GM19193 (cell line): ENCODE data around the gene FAM3A.
A peak's percentile ranks its signal among the peaks of the same experiment; 100 is the strongest.

Experiments used
- POLR2A ChIP-seq: IDR thresholded peaks from 4 replicates; pipeline ENCODE4 v1.6.1; 2011; ENCODE audit not compliant: insufficient read depth, insufficient read length; ENCODE audit errors: extremely low read depth

Gene FAM3A, protein sequence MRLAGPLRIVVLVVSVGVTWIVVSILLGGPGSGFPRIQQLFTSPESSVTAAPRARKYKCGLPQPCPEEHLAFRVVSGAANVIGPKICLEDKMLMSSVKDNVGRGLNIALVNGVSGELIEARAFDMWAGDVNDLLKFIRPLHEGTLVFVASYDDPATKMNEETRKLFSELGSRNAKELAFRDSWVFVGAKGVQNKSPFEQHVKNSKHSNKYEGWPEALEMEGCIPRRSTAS

DNA sequence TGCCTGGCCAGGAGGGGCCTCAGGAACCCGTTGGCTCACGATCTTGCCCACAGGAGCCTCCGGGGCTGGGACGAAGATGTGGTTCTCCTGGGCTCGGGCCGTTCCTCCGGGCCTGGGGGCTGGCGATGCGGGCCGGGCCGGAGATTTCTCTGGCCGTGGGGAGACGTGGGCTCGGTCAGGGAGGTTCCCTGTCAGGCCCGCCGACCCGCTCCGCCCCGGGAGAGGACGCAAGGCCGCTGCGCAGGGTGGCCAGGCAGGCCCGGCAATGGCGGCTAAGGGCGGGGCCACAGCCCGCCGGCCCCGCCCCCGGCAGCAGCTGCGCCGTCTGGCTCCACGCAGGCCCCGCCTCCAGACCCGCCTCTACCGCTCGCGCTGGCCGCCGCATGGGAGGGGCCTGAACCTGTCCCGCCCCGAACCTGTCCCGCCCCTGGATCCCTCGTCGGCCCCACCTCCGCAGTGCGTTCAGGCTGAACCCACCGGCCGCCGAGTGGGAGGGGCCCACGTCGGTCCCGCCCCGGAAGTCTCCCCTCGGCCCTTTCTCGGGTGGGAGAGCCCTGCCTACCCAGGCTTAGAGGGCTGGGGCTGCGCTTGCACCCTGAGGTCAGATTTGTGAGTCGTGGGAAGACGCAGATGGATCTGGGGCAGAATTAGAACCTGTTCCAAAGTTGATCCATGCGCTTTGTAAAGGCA, at the start of gene FAM3A:
Gene FAM3A (minus strand): TSS at position 267 of the 690 bp plus-strand sequence. CDS start 460 bp downstream, outside the sequence.
- peak; percentile 77 for TF ChIP-seq POLR2A

DNA sequence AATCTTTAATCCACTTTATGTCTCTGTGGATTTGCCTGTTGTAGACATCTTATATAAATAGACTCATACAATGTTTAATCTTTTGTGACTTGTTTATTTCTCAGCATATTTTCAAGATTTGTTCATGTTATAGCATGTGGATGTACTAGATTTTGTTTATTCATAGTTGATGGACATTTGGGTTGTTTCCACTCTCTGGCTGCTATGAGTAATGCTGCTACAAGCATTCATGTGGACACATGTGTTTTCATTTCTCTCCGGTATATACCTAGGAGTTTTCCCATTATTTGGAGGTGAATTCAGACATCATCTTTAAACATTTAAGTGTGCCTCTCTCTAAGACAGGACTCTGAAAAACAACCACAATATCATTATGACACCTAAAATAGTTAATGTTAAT, 33.7 kb upstream of the FAM3A start:
- TF ChIP-seq POLR2A: no peak

DNA sequence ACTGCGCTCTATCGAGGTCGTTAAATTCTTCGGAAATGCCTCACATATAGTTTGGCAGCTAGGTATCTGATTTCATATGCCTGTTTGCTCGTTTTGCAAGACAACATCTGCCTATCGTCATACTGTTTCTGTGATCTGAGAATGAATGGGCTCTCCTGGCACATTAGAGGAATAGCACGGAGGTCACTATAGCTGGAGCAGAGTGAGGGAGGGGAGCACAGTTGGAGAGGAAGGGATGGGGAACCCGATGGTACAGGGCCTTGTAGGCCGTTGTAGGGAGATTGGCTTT, 31.9 kb upstream of the FAM3A start:
- TF ChIP-seq POLR2A: no peak

DNA sequence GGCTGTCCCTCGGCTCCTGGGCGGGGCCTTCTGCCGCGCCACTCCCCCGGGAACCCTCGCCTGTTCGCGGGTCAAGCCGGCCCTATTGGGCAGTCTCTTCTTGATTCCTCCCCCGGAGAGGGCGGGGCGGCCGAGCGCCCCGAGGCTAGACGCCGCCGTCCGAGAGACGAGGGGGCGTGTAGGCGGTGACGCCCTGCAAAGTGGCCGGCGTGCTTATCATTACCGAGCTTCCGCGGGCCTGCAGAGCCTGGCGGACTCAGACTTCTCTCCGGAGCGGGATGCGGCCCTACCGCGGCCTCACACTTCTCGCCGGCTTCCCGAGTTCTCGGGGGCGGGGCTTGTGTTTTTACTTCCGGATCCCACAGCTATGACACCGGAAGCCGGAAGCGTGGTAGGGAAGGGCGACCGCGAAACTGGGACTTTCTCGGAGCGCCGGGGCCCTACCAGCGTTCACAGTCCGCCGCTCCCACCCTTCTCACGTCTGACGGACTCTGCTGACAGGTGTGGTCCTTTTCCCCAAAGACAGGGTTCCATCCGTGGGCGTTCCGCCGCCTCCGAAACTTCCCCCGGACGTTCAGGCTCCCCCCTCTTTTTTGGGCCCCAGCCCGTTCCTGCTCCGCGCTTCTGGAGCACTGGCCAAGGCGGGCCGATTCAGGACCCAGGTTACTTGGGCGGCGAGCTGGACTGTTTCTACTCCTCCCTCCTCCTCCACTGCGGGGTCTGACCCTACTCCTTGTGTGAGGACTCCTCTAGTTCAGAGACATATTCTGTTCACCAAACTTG, 31.4 kb upstream of the FAM3A start, which contains the start of gene IKBKG:
Gene IKBKG (plus strand): TSS at position 376 of the 783 bp plus-strand sequence. CDS start 4,383 bp downstream, outside the sequence.
- peak; percentile 76 for TF ChIP-seq POLR2A

DNA sequence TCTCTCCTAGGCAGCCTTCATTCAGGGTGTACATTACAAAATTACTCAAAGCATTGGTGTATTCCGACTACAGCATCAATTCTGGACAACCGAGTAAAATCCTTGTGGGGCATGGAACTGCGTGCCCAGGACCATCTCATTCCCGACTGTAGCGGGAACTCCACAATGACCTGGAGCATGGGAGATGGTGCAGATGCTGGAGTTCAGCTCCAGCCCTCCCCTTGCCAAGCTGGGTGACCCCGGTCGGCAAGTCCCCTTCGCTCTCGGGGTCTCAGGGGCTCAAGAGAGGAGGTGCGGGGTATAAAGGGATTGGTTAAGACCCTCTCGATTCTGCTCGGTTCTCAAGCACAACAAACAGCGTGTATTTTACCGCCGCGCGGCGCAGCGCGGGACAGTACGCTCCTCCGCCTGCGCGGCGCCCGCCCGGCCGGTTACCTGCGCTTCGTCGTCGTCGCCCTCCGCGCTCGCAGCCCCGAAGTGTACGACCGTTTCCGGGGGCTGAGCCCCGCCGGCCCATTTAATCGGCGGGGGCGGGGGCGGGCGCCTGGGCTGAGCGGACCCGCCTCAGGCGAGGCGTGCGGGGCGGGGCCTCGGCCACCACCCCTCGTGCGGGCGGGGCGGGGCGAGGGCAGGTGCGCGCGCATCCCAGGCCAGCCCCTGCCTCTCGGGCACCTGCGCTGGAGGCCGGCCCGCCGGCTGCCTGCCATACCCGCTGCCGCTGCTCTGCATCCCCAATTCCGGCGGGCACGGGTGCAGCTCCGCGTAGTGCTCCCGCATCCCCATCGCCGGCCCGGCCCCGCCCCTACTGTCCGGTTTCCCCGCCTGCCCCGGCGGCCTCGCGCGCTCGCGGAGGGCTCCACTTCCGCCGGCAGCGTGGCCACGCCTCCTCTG, 30.6 kb upstream of the FAM3A start, which contains the start of gene G6PD:
Gene G6PD (minus strand): TSS at position 493 of the 891 bp plus-strand sequence. CDS start 691 bp downstream, outside the sequence.
- peak; percentile 69 for TF ChIP-seq POLR2A

DNA sequence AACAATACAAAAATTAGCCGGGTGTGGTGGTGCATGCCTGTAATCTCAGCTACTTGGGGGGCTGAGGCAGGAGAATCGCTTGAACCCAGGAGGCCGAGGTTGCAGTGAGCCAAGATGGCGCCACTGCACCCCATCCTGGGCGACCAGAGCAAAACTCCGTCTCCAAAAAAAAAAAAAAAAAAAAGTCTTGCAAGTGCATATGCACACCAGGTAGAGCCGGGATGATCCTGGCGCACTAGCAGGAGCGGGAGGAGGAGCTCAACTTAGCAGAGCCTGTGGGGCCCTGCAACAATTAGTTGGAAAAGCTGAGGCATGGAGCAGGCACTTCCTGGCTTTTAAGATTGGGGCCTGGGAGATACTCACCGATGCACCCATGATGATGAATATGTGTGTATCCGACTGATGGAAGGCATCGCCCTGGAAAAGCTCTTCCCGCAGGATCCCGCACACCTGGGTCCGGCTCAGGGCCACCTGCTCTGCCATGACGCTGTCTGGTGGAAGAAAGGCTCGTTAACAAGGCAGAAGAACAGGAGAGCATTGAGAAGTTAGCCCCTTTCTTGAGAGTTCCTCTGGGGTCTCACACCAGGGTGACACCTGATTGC, 29.7 kb upstream of the FAM3A start:
- no peak for TF ChIP-seq POLR2A

DNA sequence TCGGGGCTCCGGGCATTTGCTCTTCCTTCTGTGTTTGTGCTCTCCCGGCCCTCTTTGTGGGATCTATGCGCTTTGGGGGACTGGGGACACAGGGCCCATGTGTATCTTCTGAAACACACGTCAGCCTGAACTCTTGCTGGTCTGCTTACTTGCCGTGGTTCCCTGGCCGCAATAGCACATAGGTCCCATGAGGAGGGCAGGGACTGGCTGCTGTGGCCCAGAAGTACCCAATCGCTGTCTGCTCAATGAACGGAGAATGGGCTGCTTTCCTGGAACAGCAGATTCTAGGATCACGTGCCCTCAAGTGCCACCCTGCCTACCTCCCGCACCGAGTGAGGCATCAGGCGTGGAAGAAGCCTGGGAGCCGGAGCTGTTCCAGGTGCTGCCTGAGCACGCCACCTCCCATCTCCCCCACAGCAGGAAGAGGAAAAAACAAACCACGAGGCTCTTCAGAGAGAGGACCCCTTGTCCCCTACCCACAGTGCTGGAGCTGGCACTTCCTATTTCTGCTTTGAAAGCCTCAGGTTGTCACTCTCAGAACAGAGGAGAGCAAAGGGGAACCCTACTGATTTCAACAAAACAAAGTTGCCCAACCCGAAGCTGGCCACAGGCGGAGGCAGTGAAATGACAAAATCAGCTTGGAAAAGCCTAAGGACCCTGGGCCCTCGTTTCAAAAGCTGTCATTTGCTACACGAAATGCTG, 26.8 kb upstream of the FAM3A start:
- TF ChIP-seq POLR2A: no peak

DNA sequence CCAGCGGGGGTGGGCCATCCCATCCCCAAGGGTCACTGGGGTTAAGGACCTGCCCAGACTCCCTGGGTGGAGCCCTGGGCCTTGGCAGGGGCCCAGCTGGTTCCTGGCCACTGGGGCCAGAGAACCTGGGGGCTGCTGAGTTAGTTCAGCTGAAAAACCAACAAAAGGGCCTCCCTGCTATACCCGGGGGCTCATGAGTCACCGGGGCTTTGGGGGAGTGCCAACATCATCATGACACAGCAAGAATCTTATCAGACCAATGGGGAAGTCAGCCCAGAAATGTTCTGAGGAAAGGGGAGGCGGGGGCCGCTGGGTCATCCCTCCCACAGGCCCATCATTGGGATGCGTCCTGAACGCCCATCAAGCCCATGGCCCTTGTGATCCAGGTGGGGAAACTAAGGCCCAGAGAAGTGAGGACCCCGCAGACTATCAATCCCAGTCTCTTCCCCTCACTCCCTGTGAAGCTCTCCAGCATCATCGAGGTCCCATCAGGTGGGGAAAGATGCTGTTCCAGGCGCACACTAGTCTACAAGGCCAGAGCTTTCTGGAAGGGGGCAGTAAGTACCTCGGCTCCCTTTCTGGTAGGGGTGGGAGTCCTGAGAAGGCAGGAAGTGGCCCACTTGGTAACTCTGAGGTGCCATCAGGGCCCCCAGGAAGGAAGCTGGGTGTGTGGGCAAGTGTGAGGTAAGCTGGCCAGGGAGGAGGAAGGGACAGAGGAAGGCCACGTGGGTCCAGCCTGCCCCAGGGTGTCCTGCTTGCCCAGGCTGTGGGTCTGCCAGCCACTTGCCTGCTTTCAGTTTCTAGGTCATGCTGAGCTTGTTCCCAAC, 26.1 kb upstream of the FAM3A start:
- no peak for TF ChIP-seq POLR2A

DNA sequence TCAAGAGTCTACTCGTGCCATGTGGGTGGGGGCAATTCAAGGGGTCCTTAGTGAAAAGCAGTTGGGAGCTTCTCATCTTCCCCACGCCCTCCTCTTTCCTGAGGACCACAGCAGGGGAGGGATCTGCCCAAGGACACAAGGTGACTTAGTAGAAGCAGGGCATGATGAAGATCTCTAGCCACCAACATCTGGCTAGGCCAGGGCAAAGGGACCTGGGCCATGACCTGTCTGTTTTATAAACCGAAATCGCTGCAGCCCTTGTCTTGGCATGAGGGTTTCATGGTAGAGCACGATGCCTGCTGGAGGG, 25.5 kb upstream of the FAM3A start:
- TF ChIP-seq POLR2A: no peak

DNA sequence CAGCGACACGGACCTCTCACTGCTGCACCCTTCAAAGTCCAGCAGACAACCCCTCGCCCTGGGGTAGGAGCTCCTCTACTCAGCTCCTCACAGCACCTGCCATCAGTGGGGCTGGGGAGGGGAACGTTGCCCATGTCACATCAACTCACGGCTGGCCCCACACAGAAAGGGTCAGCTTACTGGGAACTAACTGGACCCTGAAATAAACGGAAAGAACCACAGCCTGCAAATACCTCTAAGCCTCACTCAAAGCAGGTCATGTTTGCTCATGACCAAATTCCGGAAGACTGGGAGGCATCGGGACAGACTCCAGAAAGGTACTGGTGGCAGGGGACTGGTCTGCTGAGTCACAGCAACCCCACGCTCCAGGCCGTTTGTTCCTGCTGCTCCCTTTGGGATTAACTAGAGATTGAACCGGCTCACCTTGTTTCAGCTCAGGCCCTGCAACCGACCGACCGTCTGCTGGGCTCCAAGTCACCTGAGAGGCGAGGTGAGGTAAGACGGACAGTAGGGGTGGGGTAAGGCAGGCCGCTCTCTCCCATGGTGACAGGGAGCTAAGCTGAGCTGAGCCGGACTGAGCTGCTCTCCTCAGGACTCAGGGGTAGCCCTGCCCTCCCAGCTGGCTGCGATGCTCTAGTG, 25.0 kb upstream of the FAM3A start:
- no peak for TF ChIP-seq POLR2A

DNA sequence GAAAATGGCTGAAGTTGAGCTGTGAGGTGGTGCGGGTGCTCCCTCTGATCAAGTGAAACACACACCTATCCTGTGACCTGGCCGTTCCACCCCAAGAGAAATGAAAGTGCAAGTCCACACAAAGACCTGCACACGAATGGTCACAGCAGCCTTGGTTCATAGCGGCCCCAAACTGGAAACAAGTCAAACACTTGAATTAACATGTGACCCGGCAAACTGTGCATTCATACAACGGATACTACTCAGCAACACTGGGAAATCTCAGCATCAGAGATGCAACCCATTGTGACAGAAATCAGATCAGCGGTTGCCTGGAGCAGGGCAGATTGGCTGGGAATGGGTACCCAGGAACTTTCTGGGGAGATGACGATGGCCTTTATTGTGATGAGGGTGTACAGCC, 23.0 kb upstream of the FAM3A start:
- no peak for TF ChIP-seq POLR2A

DNA sequence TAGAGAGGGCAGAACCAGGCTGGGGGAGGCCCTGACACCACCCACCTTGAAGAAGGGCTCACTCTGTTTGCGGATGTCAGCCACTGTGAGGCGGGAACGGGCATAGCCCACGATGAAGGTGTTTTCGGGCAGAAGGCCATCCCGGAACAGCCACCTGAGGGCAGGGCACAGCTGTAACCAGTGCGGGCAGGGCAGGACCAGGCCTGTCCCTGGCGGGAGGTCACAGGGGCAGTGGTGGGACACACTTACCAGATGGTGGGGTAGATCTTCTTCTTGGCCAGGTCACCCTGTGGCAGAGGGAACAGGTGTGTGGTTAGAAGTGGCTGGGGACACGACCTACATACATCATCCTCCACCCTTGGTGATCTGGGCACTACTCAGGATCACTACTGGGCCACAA, 19.9 kb upstream of the FAM3A start:
- TF ChIP-seq POLR2A: no peak

DNA sequence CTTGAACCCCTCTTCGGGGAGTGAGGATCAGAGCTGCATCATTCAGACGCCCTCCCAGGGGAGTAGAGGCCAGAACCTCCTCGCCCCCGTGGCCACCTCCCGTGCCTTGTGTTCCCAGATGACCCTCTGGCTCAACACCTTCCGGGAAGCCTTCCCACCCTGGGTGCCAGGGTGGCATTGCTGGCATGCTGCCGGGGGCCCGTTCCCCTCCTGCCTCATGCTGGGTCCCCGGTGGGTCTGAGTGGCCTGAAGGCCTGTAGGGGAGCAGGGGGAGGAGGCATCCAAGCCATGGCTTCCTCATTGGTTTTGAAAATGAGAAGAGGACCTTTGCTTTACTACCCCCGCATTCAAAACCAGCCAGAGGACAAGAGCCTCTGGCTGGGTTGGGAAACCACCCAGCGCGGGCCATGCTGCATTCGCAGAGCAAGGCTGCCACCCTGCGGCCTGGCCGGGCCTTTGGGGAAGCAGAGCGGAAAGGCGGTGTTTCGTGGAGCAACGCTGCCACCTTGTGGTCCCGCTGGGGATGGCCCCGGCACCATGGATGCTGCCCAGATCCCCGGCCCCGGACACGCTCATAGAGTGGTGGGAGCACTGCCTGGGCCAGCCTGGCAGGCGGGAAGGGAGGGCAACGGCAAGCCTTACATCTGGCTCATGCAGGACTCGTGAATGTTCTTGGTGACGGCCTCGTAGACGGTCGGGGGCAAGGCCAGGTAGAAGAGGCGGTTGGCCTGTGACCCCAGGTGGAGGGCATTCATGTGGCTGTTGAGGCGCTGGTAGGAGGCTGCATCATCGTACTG, 18.7 kb upstream of the FAM3A start:
- TF ChIP-seq POLR2A: no peak
